ENCODE measurements around the gene IFFO2. TPM values are rescaled to one million over a fixed set of nuclear protein-coding genes. Genes with fewer than 3 reads are reported as not detected.

The IFFO2 gene
- total RNA-seq, 1 experiment from 2014 or later, result 7.1 TPM

GRCh38 chr1:18875107-18875795 is 81.2 kb downstream of the IFFO2 start:
- peak; percentile 62 for DNase-seq (ENCODE audit: low spot score)

- no peak for DNase-seq (ENCODE audit: low spot score)
These were observed 81.9 kb downstream of the IFFO2 start for GRCh38 chr1:18874600-18874999.

DNA sequence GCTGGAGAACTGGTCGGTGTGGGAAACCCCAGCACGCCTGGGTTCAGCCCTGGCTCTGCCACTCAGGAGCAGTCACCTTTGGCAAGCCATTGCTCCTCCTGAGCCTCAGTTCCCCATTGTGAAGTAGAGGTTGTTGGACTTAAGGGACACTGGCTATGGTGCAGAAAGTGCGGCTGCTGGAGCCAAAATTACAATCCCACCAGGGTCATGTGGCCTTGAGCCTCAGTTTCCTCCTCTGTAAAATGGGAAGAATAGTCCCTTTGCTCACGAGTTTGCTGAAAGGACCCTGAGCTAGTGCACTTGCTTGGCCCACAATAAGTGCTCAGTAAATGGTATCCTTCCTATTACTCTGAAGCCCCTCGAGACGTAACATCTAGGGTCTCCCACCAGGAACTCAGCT is 82.4 kb downstream of the IFFO2 start:
- no peak for DNase-seq (ENCODE audit: low spot score)

- DNase-seq (ENCODE audit: low spot score), result no peak
These were observed 84.3 kb downstream of the IFFO2 start for GRCh38 chr1:18872071-18872611.

DNA sequence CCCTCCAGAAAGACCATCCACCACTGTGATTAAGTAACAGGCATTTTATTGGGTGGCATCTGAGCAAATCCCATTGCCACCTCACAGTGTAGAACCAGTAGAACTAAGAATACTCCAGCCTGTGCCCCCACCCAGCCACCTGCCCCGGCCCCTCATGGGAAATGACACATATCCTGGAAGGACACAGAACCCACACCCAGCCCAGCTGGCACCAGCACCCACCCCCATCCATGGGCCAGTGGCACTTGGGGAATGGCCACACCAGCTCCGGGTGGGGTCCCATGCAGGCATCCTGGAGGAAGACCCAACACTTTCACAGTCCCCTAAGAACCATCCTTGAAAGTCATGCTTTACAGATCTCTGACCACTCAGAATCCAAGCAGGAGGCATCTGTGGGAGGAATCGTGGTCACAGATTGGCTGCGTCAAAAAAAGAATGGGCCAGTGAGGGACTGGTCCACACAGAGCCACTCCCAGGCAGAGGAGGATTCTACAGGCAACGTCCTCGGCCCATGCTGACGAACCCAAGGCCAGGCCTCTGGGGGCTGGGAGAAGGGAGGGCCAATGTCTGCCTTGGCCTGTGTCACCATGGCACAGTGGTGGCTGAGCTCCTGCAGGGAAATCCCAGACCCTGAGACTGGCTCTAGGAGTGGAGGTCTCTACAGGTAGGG is 84.9 kb downstream of the IFFO2 start:
- DNase-seq (ENCODE audit: low spot score), result no peak

DNA sequence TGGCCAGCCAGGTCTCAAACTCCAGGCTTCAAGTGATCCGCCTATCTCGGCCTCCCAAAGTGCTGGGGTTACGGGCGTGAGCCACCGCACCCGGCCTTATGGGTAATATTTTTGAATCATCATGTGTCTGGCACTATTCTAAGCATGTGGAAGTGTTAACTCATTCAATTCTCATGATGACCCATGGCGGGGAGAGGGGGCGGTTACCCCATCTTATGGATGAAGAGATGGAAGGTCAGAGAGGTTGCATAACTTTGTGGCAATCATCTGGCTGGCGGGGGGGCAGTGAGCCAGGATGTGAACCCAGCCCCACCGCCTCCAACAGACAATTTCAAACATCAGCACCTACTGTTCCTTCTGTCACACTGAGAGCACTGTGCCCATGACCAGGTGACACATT is 85.5 kb downstream of the IFFO2 start:
- no peak for DNase-seq (ENCODE audit: low spot score)

GRCh38 chr1:18870595-18870865 is 85.9 kb downstream of the IFFO2 start:
- peak; percentile 4 for DNase-seq (ENCODE audit: low spot score)

- DNase-seq (ENCODE audit: low spot score), result no peak
These were observed 86.5 kb downstream of the IFFO2 start for GRCh38 chr1:18869847-18870594.

GRCh38 chr1:18868801-18869424 is 87.6 kb downstream of the IFFO2 start:
- no peak for DNase-seq (ENCODE audit: low spot score)

DNA sequence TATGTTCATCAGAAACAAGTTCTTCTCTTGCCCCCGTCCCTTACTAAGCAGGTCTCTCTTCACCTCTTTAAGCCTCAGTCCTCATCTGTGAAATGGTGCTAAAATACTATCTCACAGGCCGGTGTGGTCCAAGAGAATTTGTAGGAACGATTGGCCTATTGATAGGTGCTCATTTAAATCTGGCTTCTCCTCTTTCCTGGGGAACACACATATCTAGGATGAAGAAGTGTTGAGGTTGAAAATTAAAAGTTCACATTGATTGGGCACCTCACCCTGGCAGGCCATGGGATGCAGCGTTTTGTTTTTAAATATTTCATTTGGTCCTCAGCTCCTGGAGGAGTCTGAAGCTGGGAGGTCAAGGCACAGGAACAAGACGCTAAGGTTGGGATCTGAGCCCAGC is 88.1 kb downstream of the IFFO2 start:
- no peak for DNase-seq (ENCODE audit: low spot score)

- no peak for DNase-seq (ENCODE audit: low spot score)
These were observed 89.6 kb downstream of the IFFO2 start for GRCh38 chr1:18866846-18867245.

DNA sequence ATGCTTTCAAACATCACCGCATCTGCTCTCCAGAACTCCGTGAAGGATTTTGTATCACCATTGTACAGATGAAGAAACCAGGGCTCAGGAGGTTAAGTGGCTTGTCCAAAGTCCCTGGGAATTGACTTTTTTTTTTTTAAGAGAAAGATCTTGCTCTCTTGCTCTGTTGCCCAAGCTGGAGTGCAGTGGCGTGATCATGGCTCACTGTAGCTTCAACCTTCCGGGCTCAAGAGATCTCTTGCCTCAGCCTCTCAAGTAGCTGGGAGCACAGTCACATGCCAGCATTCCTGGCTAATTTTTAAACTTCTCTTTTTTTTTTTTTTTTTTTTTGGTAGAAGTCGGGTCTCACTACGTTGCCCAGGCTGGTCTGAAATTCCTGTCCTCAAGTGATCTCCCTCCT is 90.2 kb downstream of the IFFO2 start:
- no peak for DNase-seq (ENCODE audit: low spot score)

DNA sequence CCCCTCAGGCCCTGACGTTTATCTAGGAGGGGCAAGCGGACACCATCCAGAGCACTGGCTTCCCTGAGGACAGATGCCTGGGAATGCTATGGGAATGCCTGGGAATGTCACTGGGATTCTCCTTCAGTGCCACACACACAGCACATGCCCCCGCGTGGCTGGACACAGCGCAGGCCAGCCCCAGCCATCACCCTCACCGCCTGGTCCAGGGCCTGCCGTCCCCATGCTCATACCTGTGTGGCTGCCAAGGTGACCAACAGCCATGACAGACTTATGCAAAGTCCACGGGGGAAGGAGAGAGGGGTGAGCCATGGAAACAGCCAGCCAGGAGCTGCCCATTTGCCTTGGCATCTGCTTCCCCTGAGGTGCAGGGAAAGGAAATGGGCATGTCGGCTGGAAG is 91.3 kb downstream of the IFFO2 start:
- no peak for DNase-seq (ENCODE audit: low spot score)

DNA sequence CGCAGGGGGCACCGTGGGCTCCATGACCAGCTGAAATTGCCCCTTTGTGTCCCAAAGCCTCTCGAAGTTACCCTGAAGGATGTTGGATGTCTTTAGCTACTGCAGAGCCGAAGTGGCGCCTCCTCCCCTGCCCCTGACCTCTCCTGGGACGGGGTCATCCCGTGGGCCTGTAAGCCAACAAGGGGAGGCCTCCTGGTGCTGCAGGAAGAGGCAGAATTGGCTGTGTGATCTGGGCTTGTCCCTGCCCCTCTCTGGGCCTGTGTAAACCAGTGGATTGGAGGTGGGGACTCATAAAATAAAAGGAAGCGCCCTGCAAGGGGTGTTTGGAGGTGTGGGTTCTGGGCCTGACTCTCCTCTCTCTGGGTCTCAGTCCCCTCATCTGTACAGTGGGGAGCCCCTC is 94.9 kb downstream of the IFFO2 start:
- no peak for DNase-seq (ENCODE audit: low spot score)

DNA sequence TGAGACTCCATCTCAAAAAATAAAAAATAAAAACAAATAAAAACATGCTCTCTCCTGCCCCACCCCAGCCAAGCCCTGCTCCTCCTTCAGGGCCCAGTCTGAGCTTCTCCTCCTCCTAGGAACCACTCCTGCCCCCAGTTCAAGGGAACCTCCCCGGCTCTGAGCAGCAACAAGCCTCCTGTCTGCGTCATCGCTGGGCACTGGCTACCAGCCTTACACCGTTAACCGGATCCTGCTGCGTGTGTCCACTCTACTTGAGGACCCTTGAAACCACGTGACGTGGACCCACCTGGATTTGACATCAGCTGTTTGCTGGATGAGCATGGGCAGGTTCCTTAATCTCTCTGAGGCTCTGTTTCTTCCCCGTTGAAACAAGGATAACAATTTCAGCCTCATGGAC is 95.4 kb downstream of the IFFO2 start:
- no peak for DNase-seq (ENCODE audit: low spot score)

- no peak for DNase-seq (ENCODE audit: low spot score)
These were observed 96.9 kb downstream of the IFFO2 start, which contains the start of gene TAS1R2 for GRCh38 chr1:18859560-18859959. TAS1R2 (minus strand) TSS chr1:18859660; CDS start chr1:18859660, 0 bp downstream.

DNA sequence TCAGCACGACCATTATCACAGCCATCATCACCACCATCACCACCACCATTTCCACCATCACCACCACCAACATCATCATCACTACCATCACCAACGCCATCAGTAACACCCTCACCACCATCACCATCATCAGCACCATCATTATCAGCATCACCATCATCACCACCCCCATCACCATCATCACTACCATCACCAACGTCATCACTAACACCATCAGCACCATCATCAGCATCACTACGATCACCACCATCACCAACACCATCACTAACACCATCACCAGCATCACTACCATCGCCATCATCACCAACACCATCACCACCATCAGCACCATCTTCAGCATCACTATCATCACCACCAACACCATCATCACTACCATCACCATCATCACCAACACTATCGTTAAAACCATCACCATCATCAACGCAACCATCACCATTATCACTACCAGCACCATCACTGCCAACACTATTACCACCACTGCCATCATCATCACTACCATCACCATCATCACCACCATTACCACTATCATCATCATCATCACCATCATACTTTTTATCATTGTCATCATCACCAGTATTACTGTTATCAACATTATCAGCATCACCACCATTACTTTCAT is 98.3 kb downstream of the IFFO2 start:
- no peak for DNase-seq (ENCODE audit: low spot score)

DNA sequence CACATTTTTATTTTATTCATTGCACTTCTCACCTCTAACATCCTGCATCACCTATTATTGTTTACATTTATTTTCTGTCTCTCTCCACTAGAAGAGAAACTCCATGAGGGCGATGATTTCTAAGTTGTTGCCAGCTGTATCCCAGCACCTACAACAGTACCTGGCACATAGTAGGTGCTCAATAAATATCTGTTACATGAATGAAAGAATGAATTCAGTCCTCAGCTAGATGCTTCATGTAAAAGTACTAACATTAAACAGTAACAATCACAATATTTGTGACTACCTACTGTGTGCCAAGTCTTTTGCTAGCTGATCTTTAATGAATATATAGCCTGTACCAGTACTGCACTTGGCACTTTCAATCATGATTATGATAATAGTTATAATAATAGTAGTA is 100.0 kb downstream of the IFFO2 start:
- DNase-seq (ENCODE audit: low spot score), result no peak

DNA sequence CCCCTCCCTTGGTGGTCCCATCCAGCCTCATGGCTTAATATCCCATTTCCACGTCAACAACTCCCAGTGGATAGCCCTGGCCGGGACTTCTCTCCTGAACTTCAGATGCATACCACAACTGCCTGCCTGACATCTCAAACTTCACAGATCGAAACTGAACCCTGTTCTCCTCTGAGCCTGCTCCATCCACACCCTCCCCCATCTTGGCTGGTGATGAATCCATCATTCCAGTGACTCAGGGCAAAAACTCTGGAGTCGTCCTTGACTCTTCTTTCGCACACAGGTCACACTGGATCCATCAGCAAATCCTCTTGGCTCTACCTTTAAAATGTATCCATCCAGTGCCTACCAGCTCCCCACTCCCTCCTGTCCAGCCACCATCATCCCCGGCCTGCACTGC is 100.9 kb downstream of the IFFO2 start:
- no peak for DNase-seq (ENCODE audit: low spot score)

GRCh38 chr1:18854331-18855025 is 102.0 kb downstream of the IFFO2 start:
- no peak for DNase-seq (ENCODE audit: low spot score)

All from A172 (cell line).